Measurements from ENCODE around the gene TRDN.

The TRDN gene, protein sequence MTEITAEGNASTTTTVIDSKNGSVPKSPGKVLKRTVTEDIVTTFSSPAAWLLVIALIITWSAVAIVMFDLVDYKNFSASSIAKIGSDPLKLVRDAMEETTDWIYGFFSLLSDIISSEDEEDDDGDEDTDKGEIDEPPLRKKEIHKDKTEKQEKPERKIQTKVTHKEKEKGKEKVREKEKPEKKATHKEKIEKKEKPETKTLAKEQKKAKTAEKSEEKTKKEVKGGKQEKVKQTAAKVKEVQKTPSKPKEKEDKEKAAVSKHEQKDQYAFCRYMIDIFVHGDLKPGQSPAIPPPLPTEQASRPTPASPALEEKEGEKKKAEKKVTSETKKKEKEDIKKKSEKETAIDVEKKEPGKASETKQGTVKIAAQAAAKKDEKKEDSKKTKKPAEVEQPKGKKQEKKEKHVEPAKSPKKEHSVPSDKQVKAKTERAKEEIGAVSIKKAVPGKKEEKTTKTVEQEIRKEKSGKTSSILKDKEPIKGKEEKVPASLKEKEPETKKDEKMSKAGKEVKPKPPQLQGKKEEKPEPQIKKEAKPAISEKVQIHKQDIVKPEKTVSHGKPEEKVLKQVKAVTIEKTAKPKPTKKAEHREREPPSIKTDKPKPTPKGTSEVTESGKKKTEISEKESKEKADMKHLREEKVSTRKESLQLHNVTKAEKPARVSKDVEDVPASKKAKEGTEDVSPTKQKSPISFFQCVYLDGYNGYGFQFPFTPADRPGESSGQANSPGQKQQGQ

DNA sequence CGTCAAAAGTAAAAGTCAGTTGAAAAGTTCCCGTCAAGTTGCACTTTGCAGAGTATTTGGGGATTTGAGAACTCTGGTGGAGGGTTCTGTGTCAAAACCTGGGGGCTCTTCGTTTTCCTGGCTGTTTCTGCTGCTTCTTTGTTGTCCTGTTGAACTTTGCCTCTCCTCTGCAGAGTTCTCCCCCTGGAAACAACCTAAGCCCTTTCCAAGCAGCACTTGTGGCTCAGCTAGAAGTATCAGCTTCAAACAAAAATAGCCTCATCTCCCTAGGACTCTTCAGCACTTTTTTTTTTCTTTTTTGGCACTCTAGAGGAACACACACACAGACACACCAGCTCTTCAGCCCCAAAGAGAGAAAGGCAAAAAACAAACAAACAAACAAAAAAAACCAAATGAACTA, at the start of gene TRDN:
TRDN (minus strand) TSS at position 169 of the 400 bp plus-strand sequence. CDS start 175 bp downstream, outside the sequence.
- TF ChIP-seq, protein P1, sequence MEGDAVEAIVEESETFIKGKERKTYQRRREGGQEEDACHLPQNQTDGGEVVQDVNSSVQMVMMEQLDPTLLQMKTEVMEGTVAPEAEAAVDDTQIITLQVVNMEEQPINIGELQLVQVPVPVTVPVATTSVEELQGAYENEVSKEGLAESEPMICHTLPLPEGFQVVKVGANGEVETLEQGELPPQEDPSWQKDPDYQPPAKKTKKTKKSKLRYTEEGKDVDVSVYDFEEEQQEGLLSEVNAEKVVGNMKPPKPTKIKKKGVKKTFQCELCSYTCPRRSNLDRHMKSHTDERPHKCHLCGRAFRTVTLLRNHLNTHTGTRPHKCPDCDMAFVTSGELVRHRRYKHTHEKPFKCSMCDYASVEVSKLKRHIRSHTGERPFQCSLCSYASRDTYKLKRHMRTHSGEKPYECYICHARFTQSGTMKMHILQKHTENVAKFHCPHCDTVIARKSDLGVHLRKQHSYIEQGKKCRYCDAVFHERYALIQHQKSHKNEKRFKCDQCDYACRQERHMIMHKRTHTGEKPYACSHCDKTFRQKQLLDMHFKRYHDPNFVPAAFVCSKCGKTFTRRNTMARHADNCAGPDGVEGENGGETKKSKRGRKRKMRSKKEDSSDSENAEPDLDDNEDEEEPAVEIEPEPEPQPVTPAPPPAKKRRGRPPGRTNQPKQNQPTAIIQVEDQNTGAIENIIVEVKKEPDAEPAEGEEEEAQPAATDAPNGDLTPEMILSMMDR (IDR thresholded peaks at IDR 0.05; ENCODE audit: low read depth, low read length), result no peak
- DNase-seq (ENCODE audit: extremely low read depth, low read depth), result no peak

DNA sequence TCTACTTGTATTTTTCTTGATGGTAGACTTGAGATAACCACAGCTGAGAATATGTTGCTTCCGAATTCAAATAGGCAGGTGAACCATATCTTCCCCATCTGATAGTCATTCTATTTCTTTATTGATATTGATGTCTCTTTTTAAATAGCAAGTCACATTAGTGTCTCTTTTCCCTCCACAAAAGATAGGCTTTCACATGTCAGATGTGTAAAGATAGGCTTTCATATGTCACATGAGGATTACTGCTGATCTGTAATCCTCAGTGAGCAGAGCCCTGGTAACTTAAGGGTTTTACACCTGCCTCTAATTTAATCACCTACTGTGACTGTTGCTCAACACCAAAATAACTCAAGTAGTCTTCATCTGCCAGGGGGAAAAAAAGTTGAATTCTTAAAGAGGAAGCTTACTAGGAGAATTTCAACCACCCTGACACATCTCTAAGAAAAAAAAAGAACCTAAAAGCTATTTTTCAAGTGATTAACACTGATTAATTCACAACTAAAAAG, 45.3 kb upstream of the TRDN start:
- no peak for DNase-seq (ENCODE audit: extremely low read depth, low read depth)
- TF ChIP-seq, protein P1 (IDR thresholded peaks at IDR 0.05; ENCODE audit: low read depth, low read length), result no peak

DNA sequence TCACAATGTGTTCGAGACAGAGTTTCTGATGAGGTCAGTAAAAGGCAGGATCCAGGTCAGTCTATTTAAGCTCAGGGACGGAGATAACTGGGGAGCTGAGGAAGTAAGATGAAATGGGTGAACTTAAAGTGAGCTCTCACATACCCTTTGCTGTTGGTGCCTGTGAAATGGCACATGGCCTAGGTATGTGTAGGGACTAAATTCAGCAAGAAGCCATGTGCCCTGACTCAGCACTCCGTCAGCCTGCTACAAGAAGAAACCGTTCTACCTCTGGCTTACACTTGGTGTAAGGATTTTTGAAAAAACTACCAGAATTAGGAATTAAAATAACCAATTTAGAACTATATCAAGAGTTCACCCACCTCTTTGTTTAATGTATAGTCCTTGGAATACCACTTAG, 41.1 kb upstream of the TRDN start:
- no peak for DNase-seq (ENCODE audit: extremely low read depth, low read depth)
- TF ChIP-seq, protein P1 (IDR thresholded peaks at IDR 0.05; ENCODE audit: low read depth, low read length), result no peak

DNA sequence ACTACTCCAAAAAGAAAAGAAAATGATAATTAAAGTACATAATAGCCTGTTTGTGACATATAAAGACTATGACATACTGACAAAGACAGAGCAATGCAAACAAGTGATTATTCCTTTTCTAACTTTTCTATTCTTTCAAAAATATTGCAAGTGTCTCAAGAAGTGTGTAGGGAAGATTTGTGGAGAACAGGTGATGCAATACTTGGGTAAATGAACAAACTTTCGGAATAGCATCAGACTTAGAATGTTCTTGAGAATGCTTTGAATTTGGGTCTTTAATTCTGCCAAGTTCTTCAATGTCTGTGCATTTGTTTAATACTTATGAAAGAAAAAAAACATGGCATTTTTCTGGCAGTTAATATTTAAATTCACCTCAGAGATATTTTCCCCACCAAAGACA, 40.0 kb upstream of the TRDN start:
- DNase-seq (ENCODE audit: extremely low read depth, low read depth), result no peak
- TF ChIP-seq, protein P1 (IDR thresholded peaks at IDR 0.05; ENCODE audit: low read depth, low read length), result no peak

DNA sequence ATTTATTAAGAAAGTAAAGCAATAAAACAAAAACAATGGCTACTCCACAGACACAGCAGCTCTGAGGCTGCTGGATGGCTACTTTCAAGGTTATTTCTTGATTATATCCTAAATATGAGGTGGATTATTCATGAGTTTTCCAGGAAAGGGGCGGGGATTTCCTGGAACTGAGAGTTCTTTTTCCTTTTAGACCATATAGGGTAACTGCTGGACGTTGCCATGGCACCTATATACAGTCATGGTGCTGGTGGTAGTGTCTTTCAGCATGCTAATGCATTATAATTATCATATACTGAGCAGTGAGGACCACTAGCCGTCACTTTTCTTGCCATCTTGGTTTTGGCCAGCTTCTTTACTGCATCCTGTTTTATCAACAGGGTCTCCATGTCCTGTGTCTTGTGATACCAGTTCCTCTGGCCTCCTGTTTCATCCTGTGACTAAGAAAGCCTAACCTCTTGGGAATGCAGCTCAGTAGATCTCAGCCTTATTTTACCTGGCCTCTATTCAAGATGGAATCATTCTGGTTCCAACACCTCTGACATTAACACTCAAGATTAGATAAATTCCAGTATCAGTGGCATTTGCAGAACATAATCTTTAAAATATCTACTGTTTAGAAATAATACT, 32.3 kb upstream of the TRDN start:
- TF ChIP-seq, protein P1 (IDR thresholded peaks at IDR 0.05; ENCODE audit: low read depth, low read length), result no peak
- DNase-seq (ENCODE audit: extremely low read depth, low read depth), result no peak

DNA sequence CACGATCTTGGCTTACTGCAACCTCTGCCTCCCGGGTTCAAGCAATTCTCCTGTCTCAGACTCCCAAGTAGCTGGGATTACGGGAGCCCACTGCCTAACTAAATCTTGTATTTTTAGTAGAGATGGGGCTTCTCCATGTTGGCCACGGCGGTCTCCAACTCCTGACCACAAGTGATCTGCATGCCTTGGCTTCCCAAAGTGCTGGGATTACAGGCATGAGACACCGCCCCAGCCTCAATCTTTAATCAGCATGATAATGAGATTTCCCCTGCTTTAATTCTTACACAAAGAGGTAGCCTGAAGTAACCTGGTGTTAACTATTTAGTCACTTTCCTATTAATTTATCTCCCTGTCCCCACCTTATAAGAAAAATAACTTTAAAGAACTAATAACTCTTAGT, 31.3 kb upstream of the TRDN start:
- no peak for DNase-seq (ENCODE audit: extremely low read depth, low read depth)
- TF ChIP-seq, protein P1 (IDR thresholded peaks at IDR 0.05; ENCODE audit: low read depth, low read length), result no peak

All from AG09319 (cell line).